ENCODE results near the gene STK35.

DNA sequence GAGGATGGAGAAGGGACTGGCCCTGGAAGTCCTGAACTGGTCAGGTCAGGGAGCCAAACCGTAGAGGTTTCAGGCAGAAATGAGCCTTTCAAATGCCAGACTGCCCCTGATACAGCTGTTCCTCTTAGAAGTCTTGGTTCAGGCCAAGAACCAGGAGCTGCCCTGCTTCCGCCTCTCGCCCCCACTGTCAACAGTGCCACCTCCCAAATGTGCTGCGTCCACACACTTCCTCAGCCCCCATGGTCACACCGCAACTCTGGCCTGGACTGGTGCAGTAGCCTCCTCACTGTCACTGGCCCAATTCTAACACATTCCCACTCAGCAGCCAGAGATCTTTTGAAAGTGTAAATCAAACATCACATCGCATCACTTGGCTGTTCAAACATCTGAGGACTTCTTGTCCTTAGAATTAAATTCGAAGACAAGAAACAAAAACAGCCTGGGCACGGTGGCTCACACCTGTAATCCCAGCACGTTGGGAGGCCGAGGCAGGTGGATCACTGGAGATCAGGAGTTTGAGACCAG is 69.7 kb downstream of the STK35 start:
- TF ChIP-seq, protein P1, sequence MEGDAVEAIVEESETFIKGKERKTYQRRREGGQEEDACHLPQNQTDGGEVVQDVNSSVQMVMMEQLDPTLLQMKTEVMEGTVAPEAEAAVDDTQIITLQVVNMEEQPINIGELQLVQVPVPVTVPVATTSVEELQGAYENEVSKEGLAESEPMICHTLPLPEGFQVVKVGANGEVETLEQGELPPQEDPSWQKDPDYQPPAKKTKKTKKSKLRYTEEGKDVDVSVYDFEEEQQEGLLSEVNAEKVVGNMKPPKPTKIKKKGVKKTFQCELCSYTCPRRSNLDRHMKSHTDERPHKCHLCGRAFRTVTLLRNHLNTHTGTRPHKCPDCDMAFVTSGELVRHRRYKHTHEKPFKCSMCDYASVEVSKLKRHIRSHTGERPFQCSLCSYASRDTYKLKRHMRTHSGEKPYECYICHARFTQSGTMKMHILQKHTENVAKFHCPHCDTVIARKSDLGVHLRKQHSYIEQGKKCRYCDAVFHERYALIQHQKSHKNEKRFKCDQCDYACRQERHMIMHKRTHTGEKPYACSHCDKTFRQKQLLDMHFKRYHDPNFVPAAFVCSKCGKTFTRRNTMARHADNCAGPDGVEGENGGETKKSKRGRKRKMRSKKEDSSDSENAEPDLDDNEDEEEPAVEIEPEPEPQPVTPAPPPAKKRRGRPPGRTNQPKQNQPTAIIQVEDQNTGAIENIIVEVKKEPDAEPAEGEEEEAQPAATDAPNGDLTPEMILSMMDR (IDR thresholded peaks at IDR 0.05; ENCODE audit: control extremely low read depth in 1 of 3, insufficient read depth in 1 of 3, low read depth in 1 of 3, low read length in 3 of 3): no peak
- TF ChIP-seq EZH2 (IDR thresholded peaks at IDR 0.05; ENCODE audit: low read depth, low read length, severe bottlenecking) (no peak), ATF2 (IDR thresholded peaks at IDR 0.05; ENCODE audit: low read length) (no peak), CBX5 (IDR thresholded peaks at IDR 0.05; ENCODE audit: low read depth, low read length) (no peak), SP1 (IDR thresholded peaks at IDR 0.05; ENCODE audit: low read depth, low read length) (no peak), TCF12 (IDR thresholded peaks at IDR 0.05; ENCODE audit: low read depth, low read length) (no peak), TBP (IDR thresholded peaks at IDR 0.05; ENCODE audit: low read depth, low read length) (no peak), EGR1 (IDR thresholded peaks at IDR 0.05; ENCODE audit: borderline replicate concordance, low read depth, low read length) (no peak), KDM1A (IDR thresholded peaks at IDR 0.05; ENCODE audit: borderline replicate concordance, low read length) (no peak), KDM5A (IDR thresholded peaks at IDR 0.05; ENCODE audit: low read length) (no peak), MAFK (IDR thresholded peaks at IDR 0.05; ENCODE audit: low read depth, low read length) (no peak), POLR2A (IDR thresholded peaks at IDR 0.05; ENCODE audit: control extremely low read depth in 1 of 2, low read depth in 2 of 2, low read length in 2 of 2) (no peak)
- TF ChIP-seq, protein P2, sequence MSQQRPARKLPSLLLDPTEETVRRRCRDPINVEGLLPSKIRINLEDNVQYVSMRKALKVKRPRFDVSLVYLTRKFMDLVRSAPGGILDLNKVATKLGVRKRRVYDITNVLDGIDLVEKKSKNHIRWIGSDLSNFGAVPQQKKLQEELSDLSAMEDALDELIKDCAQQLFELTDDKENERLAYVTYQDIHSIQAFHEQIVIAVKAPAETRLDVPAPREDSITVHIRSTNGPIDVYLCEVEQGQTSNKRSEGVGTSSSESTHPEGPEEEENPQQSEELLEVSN (IDR thresholded peaks at IDR 0.05): no peak
